KMS-11 (cell line): ENCODE measurements around the gene LSM12.
A peak's percentile ranks its signal among the peaks of the same experiment; 100 is the strongest.
"Not testable (repeated sequence)": the region's sequence is repeated elsewhere in the genome, so short reads cannot be mapped to it uniquely, and the experiment has no call there.

Experiments used
- H2AFZ ChIP-seq: fragments of 200-600 bp; sonication (generic); 2 replicates; pipeline ENCODE4 v1.6.1; 2016; ENCODE audit warnings: antibody characterized with exemption, mixed run types, low read depth
- H3K27ac ChIP-seq: fragments of 200-600 bp; sonication (generic); 2 replicates; pipeline ENCODE4 v1.6.1; 2016; ENCODE audit warnings: mild to moderate bottlenecking, mixed run types
- H3K27me3 ChIP-seq: fragments of 200-600 bp; sonication (generic); 2 replicates; pipeline ENCODE4 v1.6.1; 2017; ENCODE audit warnings: mild to moderate bottlenecking, low read depth, mixed run types, moderate library complexity; ENCODE audit not compliant: insufficient read depth
- H3K36me3 ChIP-seq: fragments of 200-600 bp; sonication (generic); 2 replicates; pipeline ENCODE4 v1.6.1; 2017; ENCODE audit warnings: mild to moderate bottlenecking, mixed run types; ENCODE audit not compliant: insufficient read depth
- H3K4me1 ChIP-seq: fragments of 200-600 bp; sonication (generic); 2 replicates; pipeline ENCODE4 v1.6.1; 2016; ENCODE audit warnings: mild to moderate bottlenecking, low read depth, mixed run types; ENCODE audit not compliant: poor library complexity, severe bottlenecking
- H3K4me2 ChIP-seq: fragments of 200-600 bp; sonication (generic); 2 replicates; pipeline ENCODE4 v1.7.0; 2016; ENCODE audit warnings: mild to moderate bottlenecking, mixed run types
- H3K4me3 ChIP-seq: fragments of 200-600 bp; sonication (generic); IDR thresholded peaks from 2 replicates; pipeline ENCODE4 v1.6.1; 2017; ENCODE audit warnings: low read depth, low read length, mixed read lengths; ENCODE audit not compliant: insufficient read depth
- H3K79me2 ChIP-seq: fragments of 200-600 bp; sonication (generic); 2 replicates; pipeline ENCODE4 v1.6.1; 2016; ENCODE audit warnings: low read depth, mixed run types; ENCODE audit not compliant: insufficient read depth
- H3K9ac ChIP-seq: fragments of 200-600 bp; sonication (generic); 2 replicates; pipeline ENCODE4 v1.6.1; 2016; ENCODE audit warnings: mild to moderate bottlenecking, mixed run types
- H4K20me1 ChIP-seq: fragments of 200-600 bp; sonication (generic); 2 replicates; pipeline ENCODE4 v1.6.1; 2016; ENCODE audit warnings: mild to moderate bottlenecking, mixed run types; ENCODE audit not compliant: insufficient read depth
- CTCF ChIP-seq: fragments of 200-600 bp; sonication (generic); conservative IDR thresholded peaks from 2 replicates; pipeline ENCODE4 v1.6.1; 2017; ENCODE audit warnings: low read depth, mild to moderate bottlenecking, antibody characterized with exemption, low read length, moderate library complexity, mixed read lengths

The LSM12 gene

GRCh38 chr17:44105483-44105882, 39.0 kb upstream of the LSM12 start:
- no peak for TF ChIP-seq CTCF
- no peak overlapping the region for H3K9ac ChIP-seq
- peaks cover 57% of the 10 kb centered on the region; the same call in 1 of the 2 replicates for H3K79me2 ChIP-seq
- peaks cover 36% of the 10 kb centered on the region for H3K4me1 ChIP-seq
- no peaks in the 10 kb centered on the region for H3K27me3 ChIP-seq
- no peak overlapping the region for H3K4me3 ChIP-seq
- no peaks in the 10 kb centered on the region for H4K20me1 ChIP-seq
- no peak overlapping the region for H2AFZ ChIP-seq
- no peak overlapping the region for H3K27ac ChIP-seq
- H3K36me3 ChIP-seq = no peaks in the 10 kb centered on the region
- no peak overlapping the region for H3K4me2 ChIP-seq

- H3K4me1 ChIP-seq = peaks cover 31% of the 10 kb centered on the region
- no peak for TF ChIP-seq CTCF
- H3K27ac ChIP-seq = no peak overlapping the region
- H3K4me3 ChIP-seq = no peak overlapping the region
- H3K27me3 ChIP-seq = no peaks in the 10 kb centered on the region
- no peaks in the 10 kb centered on the region for H4K20me1 ChIP-seq
- no peak overlapping the region for H2AFZ ChIP-seq
- H3K4me2 ChIP-seq = no peak overlapping the region
- no peaks in the 10 kb centered on the region for H3K36me3 ChIP-seq
- H3K9ac ChIP-seq = no peak overlapping the region
- H3K79me2 ChIP-seq = peaks cover 41% of the 10 kb centered on the region; the same call in 1 of the 2 replicates
Observed at GRCh38 chr17:44102849-44103622, 36.6 kb upstream of the LSM12 start.

GRCh38 chr17:44101858-44102257, 35.4 kb upstream of the LSM12 start:
- not testable (repeated sequence) for H3K36me3 ChIP-seq

GRCh38 chr17:44097110-44097958, 30.9 kb upstream of the LSM12 start:
- peak overlapping the region; percentile 16; the same call in 1 of the 2 replicates for H3K27ac ChIP-seq
- no peaks in the 10 kb centered on the region for H3K27me3 ChIP-seq
- H3K4me2 ChIP-seq = no peak overlapping the region; the same call in 1 of the 2 replicates
- no peaks in the 10 kb centered on the region for H4K20me1 ChIP-seq
- H3K79me2 ChIP-seq = peaks cover 18% of the 10 kb centered on the region; the same call in 1 of the 2 replicates
- no peak for TF ChIP-seq CTCF
- no peak overlapping the region for H3K4me3 ChIP-seq
- no peak overlapping the region for H3K9ac ChIP-seq
- no peaks in the 10 kb centered on the region for H3K36me3 ChIP-seq
- peaks cover 58% of the 10 kb centered on the region for H3K4me1 ChIP-seq
- H2AFZ ChIP-seq = no peak overlapping the region

More at GRCh38 chr17:44101858-44102257, 35.4 kb upstream of the LSM12 start:
- H3K9ac ChIP-seq, H2AFZ ChIP-seq, H3K27me3 ChIP-seq, H4K20me1 ChIP-seq, H3K27ac ChIP-seq, H3K4me2 ChIP-seq, H3K4me3 ChIP-seq: not testable (repeated sequence)
- peaks cover 43% of the 10 kb centered on the region for H3K4me1 ChIP-seq
- peaks cover 31% of the 10 kb centered on the region; the same call in 1 of the 2 replicates for H3K79me2 ChIP-seq
